ENCODE results near the gene ROCK1. TPM values are rescaled to one million over a fixed set of nuclear protein-coding genes. Genes with fewer than 3 reads are reported as not detected.

ROCK1 gene
- total RNA-seq, 1 donor from 2014 or later, result 34.9 TPM

- intact Hi-C loops (cut with micrococcal nuclease), result no loop called here
- peak; percentile 58 for TF ChIP-seq CTCF (IDR thresholded peaks at IDR 0.05; ENCODE audit: borderline replicate concordance)
Measured at GRCh38 chr18:21134895-21135294, 23.3 kb upstream of the ROCK1 start.

GRCh38 chr18:21132398-21132918 is 20.8 kb upstream of the ROCK1 start:
- no peaks in the 10 kb centered on the region for H3K4me1 ChIP-seq
- no peaks in the 10 kb centered on the region for H3K27me3 ChIP-seq (ENCODE audit: low read depth)
- no peaks in the 10 kb centered on the region for H3K9me3 ChIP-seq (replicated peaks)
- no peak for DNase-seq
- intact Hi-C loops (cut with micrococcal nuclease), result no loop called here
- H3K36me3 ChIP-seq, result no peaks in the 10 kb centered on the region
- H3K4me3 ChIP-seq, result no peak overlapping the region
- H3K27ac ChIP-seq (replicated peaks), result no peak overlapping the region
- no peak for TF ChIP-seq CTCF (IDR thresholded peaks at IDR 0.05; ENCODE audit: borderline replicate concordance)

More at GRCh38 chr18:21134895-21135294, 23.3 kb upstream of the ROCK1 start:
- no peak for DNase-seq
- Histone ChIP-seq H3K27ac (replicated peaks) (no peak overlapping the region), H3K4me3 (no peak overlapping the region), H3K9me3 (replicated peaks) (no peaks in the 10 kb centered on the region), H3K27me3 (ENCODE audit: low read depth) (no peaks in the 10 kb centered on the region), H3K4me1 (no peaks in the 10 kb centered on the region), H3K36me3 (no peaks in the 10 kb centered on the region)

GRCh38 chr18:21131698-21132227 is 20.1 kb upstream of the ROCK1 start:
- no peak for DNase-seq
- H3K36me3 ChIP-seq, result no peaks in the 10 kb centered on the region
- peaks cover 3% of the 10 kb centered on the region for H3K27me3 ChIP-seq (ENCODE audit: low read depth)
- no peaks in the 10 kb centered on the region for H3K9me3 ChIP-seq (replicated peaks)
- intact Hi-C loops (cut with micrococcal nuclease), result no loop called here
- H3K27ac ChIP-seq (replicated peaks), result no peak overlapping the region
- no peak for TF ChIP-seq CTCF (IDR thresholded peaks at IDR 0.05; ENCODE audit: borderline replicate concordance)
- no peaks in the 10 kb centered on the region for H3K4me1 ChIP-seq
- no peak overlapping the region for H3K4me3 ChIP-seq

GRCh38 chr18:21129566-21130216 is 18.1 kb upstream of the ROCK1 start:
- Histone ChIP-seq H3K27ac (replicated peaks) (no peak overlapping the region), H3K36me3 (no peaks in the 10 kb centered on the region), H3K9me3 (replicated peaks) (no peaks in the 10 kb centered on the region), H3K27me3 (ENCODE audit: low read depth) (peaks cover 3% of the 10 kb centered on the region), H3K4me3 (no peak overlapping the region), H3K4me1 (no peaks in the 10 kb centered on the region)
- intact Hi-C loops (cut with micrococcal nuclease), result no loop called here
- no peak for DNase-seq
- TF ChIP-seq CTCF (IDR thresholded peaks at IDR 0.05; ENCODE audit: borderline replicate concordance), result no peak

- no peaks in the 10 kb centered on the region for H3K9me3 ChIP-seq (replicated peaks)
- H3K4me3 ChIP-seq, result no peak overlapping the region
- H3K36me3 ChIP-seq, result no peaks in the 10 kb centered on the region
- intact Hi-C loops (cut with micrococcal nuclease), result no loop called here
- no peak overlapping the region for H3K27ac ChIP-seq (replicated peaks)
- no peaks in the 10 kb centered on the region for H3K4me1 ChIP-seq
- DNase-seq, result no peak
- TF ChIP-seq CTCF (IDR thresholded peaks at IDR 0.05; ENCODE audit: borderline replicate concordance), result no peak
- peaks cover 3% of the 10 kb centered on the region for H3K27me3 ChIP-seq (ENCODE audit: low read depth)
Measured at GRCh38 chr18:21123290-21123926, 11.8 kb upstream of the ROCK1 start.
